Suprapubic skin (tissue), 4 donors: ENCODE measurements around the gene C4orf54.

Experiments
- CTCF ChIP-seq, 2 donors: fragments of 200-600 bp in 1 of 2; fragments of 450-650 bp in 1 of 2; sonication (generic) in 1 of 2; IDR thresholded peaks; one replicate each; pipeline ENCODE4 v1.5.1; 2016 to 2019; ENCODE audit warnings: antibody characterized with exemption in 2 of 2, mild to moderate bottlenecking in 1 of 2, moderate library complexity in 1 of 2
- POLR2A ChIP-seq, 2 donors: fragments of 450-650 bp; IDR thresholded peaks; one replicate each; pipeline ENCODE4 v1.6.1; 2017; ENCODE audit warnings: antibody characterized with exemption in 2 of 2, mild to moderate bottlenecking in 2 of 2, moderate library complexity in 2 of 2
- POLR2AphosphoS5 ChIP-seq, 3 donors: sonication (generic); formaldehyde crosslinking; IDR thresholded peaks; one replicate each; pipeline ENCODE4 v1.6.1; 2017; ENCODE audit warnings: antibody characterized with exemption in 3 of 3

DNA sequence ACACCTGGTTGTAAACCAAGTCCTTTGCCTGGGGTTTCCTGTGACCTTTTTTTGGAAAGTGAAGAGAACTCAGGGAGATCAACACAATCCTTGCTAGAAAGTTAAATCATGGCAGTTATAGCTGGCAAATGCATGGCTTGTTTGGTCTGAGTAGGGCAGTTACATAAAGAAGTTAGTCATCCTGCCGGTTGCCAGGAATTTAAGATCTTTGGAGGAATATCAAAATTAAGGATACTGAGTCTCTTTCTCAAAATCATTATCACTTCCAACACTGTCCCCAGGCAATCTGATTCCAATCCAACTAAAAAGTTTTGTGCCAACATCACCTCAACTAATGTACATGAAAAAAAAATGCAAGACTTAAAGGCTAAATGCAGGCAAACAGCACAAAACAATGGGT is 40.3 kb downstream of the C4orf54 start:
- TF ChIP-seq CTCF (IDR thresholded peaks at IDR 0.05), result no peak
- TF ChIP-seq POLR2AphosphoS5 (IDR thresholded peaks at IDR 0.05), result no peak
- TF ChIP-seq POLR2A (IDR thresholded peaks at IDR 0.05), result no peak
